Neural cell (in vitro differentiated cells): ENCODE results near the gene CDR2L. TPM values are rescaled to one million over a fixed set of nuclear protein-coding genes. Genes with fewer than 3 reads are reported as not detected.

Experiments
- H2AFZ ChIP-seq: fragments of 200-600, 300-800 bp; sonication (generic), shearing (Covaris generic); 2 replicates; pipeline ENCODE4 v1.6.0; 2014; ENCODE audit warnings: low read depth, mild to moderate bottlenecking, antibody characterized with exemption, low read length, moderate library complexity
- H3F3A ChIP-seq: fragments of 200-600 bp; shearing (Covaris generic); 2 replicates; pipeline ENCODE4 v1.6.1; 2016; ENCODE audit warnings: mild to moderate bottlenecking, moderate library complexity, mixed read lengths, antibody characterized with exemption, low read length; ENCODE audit not compliant: insufficient read depth, poor library complexity, severe bottlenecking
- H3K27ac ChIP-seq: fragments of 200-600, 300-800 bp; sonication (generic), shearing (Covaris generic); 2 replicates; pipeline ENCODE4 v1.5.1; 2014; ENCODE audit warnings: mild to moderate bottlenecking, low read length, moderate library complexity
- H3K27me3 ChIP-seq: fragments of 300-800, 200-600 bp; sonication (generic), shearing (Covaris generic); 2 replicates; pipeline ENCODE4 v1.6.0; 2014; ENCODE audit warnings: mild to moderate bottlenecking, low read depth, low read length, moderate library complexity; ENCODE audit not compliant: insufficient read depth
- H3K36me3 ChIP-seq: fragments of 300-800, 200-600 bp; sonication (generic), shearing (Covaris generic); 2 replicates; pipeline ENCODE4 v1.5.1; 2014; ENCODE audit warnings: mild to moderate bottlenecking, antibody characterized with exemption, low read length, moderate library complexity; ENCODE audit not compliant: insufficient read depth
- H3K4me2 ChIP-seq: fragments of 300-800, 200-600 bp; sonication (generic), shearing (Covaris generic); 2 replicates; pipeline ENCODE4 v1.6.0; 2014; ENCODE audit warnings: mild to moderate bottlenecking, low read length
- H3K4me3 ChIP-seq: fragments of 300-800, 200-600 bp; sonication (generic), shearing (Covaris generic); 2 replicates; pipeline ENCODE4 v1.5.1; 2014; ENCODE audit warnings: mild to moderate bottlenecking, low read length, moderate library complexity
- H3K79me2 ChIP-seq: fragments of 200-600 bp; shearing (Covaris generic); replicated peaks from 2 replicates; pipeline ENCODE4 v1.6.0; 2014; ENCODE audit warnings: mild to moderate bottlenecking, low read length, moderate library complexity; ENCODE audit not compliant: insufficient read depth
- H3K9ac ChIP-seq: fragments of 300-800, 200-600 bp; sonication (generic), shearing (Covaris generic); 2 replicates; pipeline ENCODE4 v1.6.1; 2016; ENCODE audit warnings: mild to moderate bottlenecking, low read length, mixed read lengths
- H3K9me2 ChIP-seq: fragments of 200-600 bp; shearing (Covaris generic); 2 replicates; pipeline ENCODE4 v1.6.1; 2016; ENCODE audit warnings: mild to moderate bottlenecking, low read length, mixed read lengths; ENCODE audit not compliant: insufficient read depth
- H3K9me3 ChIP-seq: fragments of 200-600, 300-800 bp; sonication (generic), shearing (Covaris generic); 2 replicates; pipeline ENCODE4 v1.6.1; 2016; ENCODE audit warnings: mild to moderate bottlenecking, mixed run types, low read length, moderate library complexity, mixed read lengths
- H4K20me1 ChIP-seq: fragments of 200-600 bp; shearing (Covaris generic); 2 replicates; pipeline ENCODE4 v1.6.1; 2016; ENCODE audit warnings: mild to moderate bottlenecking, mixed run types; ENCODE audit not compliant: insufficient read depth
- CTCF ChIP-seq: fragments of 450-650 bp; IDR thresholded peaks from 2 replicates; pipeline ENCODE4 v1.5.1; 2014; ENCODE audit warnings: antibody characterized with exemption, mild to moderate bottlenecking, moderate library complexity; ENCODE audit not compliant: poor library complexity, severe bottlenecking
- EP300 ChIP-seq: fragments of 450-650 bp; conservative IDR thresholded peaks from 2 replicates; pipeline ENCODE4 v1.6.1; 2014; ENCODE audit warnings: antibody characterized with exemption, mild to moderate bottlenecking, moderate library complexity; ENCODE audit not compliant: poor library complexity, severe bottlenecking
- EZH2 ChIP-seq: fragments of 200-600, 300-800 bp; shearing (Covaris generic), sonication (generic); IDR thresholded peaks from 2 replicates; pipeline ENCODE4 v1.6.1; 2014; ENCODE audit warnings: antibody characterized with exemption, low read length, borderline replicate concordance, mild to moderate bottlenecking; ENCODE audit not compliant: insufficient read depth, poor library complexity, severe bottlenecking
- MXI1 ChIP-seq: fragments of 450-650 bp; conservative IDR thresholded peaks from 2 replicates; pipeline ENCODE4 v1.6.1; 2014; ENCODE audit warnings: antibody characterized with exemption, mild to moderate bottlenecking; ENCODE audit not compliant: poor library complexity, severe bottlenecking
- POLR2AphosphoS5 ChIP-seq: IDR thresholded peaks from 2 replicates; pipeline ENCODE4 v1.6.1; 2012
- RAD21 ChIP-seq: fragments of 450-650 bp; conservative IDR thresholded peaks from 2 replicates; pipeline ENCODE4 v1.6.1; 2014; ENCODE audit warnings: antibody characterized with exemption, mild to moderate bottlenecking, moderate library complexity
- REST ChIP-seq: IDR thresholded peaks from 2 replicates; pipeline ENCODE4 v1.6.1; 2012; ENCODE audit warnings: borderline replicate concordance
- SMC3 ChIP-seq: fragments of 450-650 bp; conservative IDR thresholded peaks from 2 replicates; pipeline ENCODE4 v1.6.1; 2014; ENCODE audit warnings: antibody characterized with exemption, mild to moderate bottlenecking, moderate library complexity; ENCODE audit not compliant: poor library complexity
- TAF1 ChIP-seq: IDR thresholded peaks from 2 replicates; pipeline ENCODE4 v1.6.1; 2012; ENCODE audit warnings: low read depth
- polyA plus RNA-seq: library from polyadenylated mRNA; depleted of rRNA; stranded (reverse); fragments of >200 nt; gene quantifications from 2 replicates; pipeline ENCODE4 v1.2.3, GENCODE V29; 2014

Gene CDR2L
- polyA plus RNA-seq, 1 donor from 2014 or later = 8.1 TPM

GRCh38 chr17:74975943-74976342, 11.5 kb upstream of the CDR2L start:
- Histone ChIP-seq H3K27me3 (peaks cover 8% of the 10 kb centered on the region), H3K9ac (no peak overlapping the region), H3K79me2 (peaks cover 5% of the 10 kb centered on the region), H3F3A (no peaks in the 10 kb centered on the region), H2AFZ (no peak overlapping the region), H3K9me2 (no peaks in the 10 kb centered on the region), H3K4me3 (no peak overlapping the region), H3K27ac (no peak overlapping the region), H4K20me1 (no peaks in the 10 kb centered on the region), H3K9me3 (no peaks in the 10 kb centered on the region), H3K36me3 (no peaks in the 10 kb centered on the region), H3K4me2 (no peak overlapping the region)
- no peak for TF ChIP-seq CTCF
- TF ChIP-seq SMC3 = no peak
- TF ChIP-seq RAD21 = no peak
- TF ChIP-seq EP300 = no peak
- no peak for TF ChIP-seq EZH2
- TF ChIP-seq POLR2AphosphoS5 = no peak
- no peak for TF ChIP-seq TAF1
- no peak for TF ChIP-seq MXI1
- no peak for TF ChIP-seq REST

- Histone ChIP-seq H3K27me3 (peaks cover 7% of the 10 kb centered on the region), H3K9me3 (no peaks in the 10 kb centered on the region), H3K27ac (no peak overlapping the region), H3K36me3 (no peaks in the 10 kb centered on the region), H3K9me2 (no peaks in the 10 kb centered on the region), H2AFZ (no peak overlapping the region), H3K4me3 (no peak overlapping the region), H3K79me2 (no peaks in the 10 kb centered on the region), H3K4me2 (no peak overlapping the region), H3F3A (no peaks in the 10 kb centered on the region), H4K20me1 (no peaks in the 10 kb centered on the region), H3K9ac (no peak overlapping the region)
- TF ChIP-seq RAD21 (no peak), REST (no peak), CTCF (no peak), SMC3 (no peak), MXI1 (no peak), TAF1 (no peak), POLR2AphosphoS5 (no peak), EZH2 (no peak)
Measured at GRCh38 chr17:74977802-74978201, 9.6 kb upstream of the CDR2L start.
